HG03280 (cell line): ENCODE measurements around the gene PPT2.
"Not testable (repeated sequence)": the region's sequence is repeated elsewhere in the genome, so short reads cannot be mapped to it uniquely, and the experiment has no call there.

ENCODE experiments used
- ATAC-seq: cut with Tn5 transposase; IDR thresholded peaks from one replicate; pipeline ENCODE4 v1.9.1; 2021; ENCODE audit warnings: mild to moderate bottlenecking, moderate library complexity; ENCODE audit not compliant: unreplicated experiment

Gene PPT2

GRCh38 chr6:32175711-32176475, 22.0 kb downstream of the PPT2 start, which contains the start of gene AGPAT1:
TSS of gene AGPAT1 (minus strand) at chr6:32176084. CDS start at chr6:32171496, 4,588 bp downstream.
- peak; percentile 42 for ATAC-seq

GRCh38 chr6:32176476-32177182, 22.7 kb downstream of the PPT2 start:
- ATAC-seq: no peak

GRCh38 chr6:32177183-32177787, 23.3 kb downstream of the PPT2 start:
- no peak for ATAC-seq

GRCh38 chr6:32177788-32178546, 24.0 kb downstream of the PPT2 start, which contains the start of gene RNF5:
TSS of gene RNF5 (plus strand) at chr6:32178405. CDS start at chr6:32178512, 107 bp downstream.
- ATAC-seq: peak; percentile 83

- ATAC-seq: no peak
Observed at GRCh38 chr6:32178547-32179440, 24.9 kb downstream of the PPT2 start.

- ATAC-seq: no peak
Observed at GRCh38 chr6:32179766-32180405, 25.9 kb downstream of the PPT2 start.

- ATAC-seq: no peak
Observed at GRCh38 chr6:32181148-32181702, 27.3 kb downstream of the PPT2 start.

GRCh38 chr6:32181915-32182529, 28.1 kb downstream of the PPT2 start:
- ATAC-seq: no peak

GRCh38 chr6:32182555-32182981, 28.6 kb downstream of the PPT2 start:
- no peak for ATAC-seq

- ATAC-seq: no peak
Observed at GRCh38 chr6:32183030-32183429, 29.1 kb downstream of the PPT2 start.

GRCh38 chr6:32183483-32184083, 29.6 kb downstream of the PPT2 start:
- no peak for ATAC-seq

GRCh38 chr6:32184084-32184640, 30.2 kb downstream of the PPT2 start, which contains the start of gene AGER:
TSS of gene AGER (minus strand) at chr6:32184253. CDS start at chr6:32184222, 31 bp downstream.
- ATAC-seq: no peak

GRCh38 chr6:32185681-32186131, 31.8 kb downstream of the PPT2 start:
- ATAC-seq: not testable (repeated sequence)

GRCh38 chr6:32186151-32186840, 32.4 kb downstream of the PPT2 start:
- ATAC-seq: not testable (repeated sequence)

GRCh38 chr6:32187009-32187709, 33.2 kb downstream of the PPT2 start:
- ATAC-seq: no peak

GRCh38 chr6:32187725-32188380, 33.9 kb downstream of the PPT2 start:
- not testable (repeated sequence) for ATAC-seq
